GM12878 (cell line): ENCODE measurements around the gene DUT. TPM values are rescaled to one million over a fixed set of nuclear protein-coding genes. Genes with fewer than 3 reads are reported as not detected.

ENCODE experiments used
- ATAC-seq: fragments of 200-7000 bp; cut with Tn5 transposase; 3 replicates; pipeline ENCODE4 v1.9.1; 2020; ENCODE audit warnings: mild to moderate bottlenecking, moderate library complexity
- BruUV-seq: library from RNA; stranded (reverse); fragments of 400-500 nt; replicated peaks from 2 replicates; lab custom pipeline; 2021; lab: Mats Ljungman, UMichigan
- CTCF ChIA-PET: fragments of 300-600 bp; sonication (Branson Sonifier 250); formaldehyde crosslinking; extraction: SDS; loops from one replicate; lab custom pipeline; 2021; ENCODE audit warnings: inconsistent platforms; lab: Yijun Ruan, JAX
- POLR2A ChIA-PET: fragments of 350-600 bp; formaldehyde crosslinking; extraction: SDS; loops from one replicate; lab custom pipeline; 2021; ENCODE audit warnings: inconsistent platforms; lab: Charles Lee
- RAD21 ChIA-PET: fragments of 300-600 bp; sonication (Branson Sonifier 250); formaldehyde crosslinking; loops from one replicate; lab custom pipeline; 2023; ENCODE audit warnings: antibody characterized with exemption; ENCODE audit not compliant: unreplicated experiment; lab: Charles Lee
- SMC1A ChIA-PET: fragments of 300-600 bp; sonication (Branson Sonifier 250); formaldehyde crosslinking; loops from one replicate; lab custom pipeline; 2023; ENCODE audit not compliant: unreplicated experiment, uncharacterized antibody; lab: Charles Lee
- DNase-seq: peaks from one replicate; pipeline ENCODE4 v3.0.0-alpha.2; 2011; ENCODE audit warnings: low read depth, low spot score
- FAIRE-seq: peaks from 3 replicates; lab custom pipeline; 2011; peaks lifted over from hg19 to GRCh38; lab: Jason Lieb, UNC
- H2AFZ ChIP-seq: 2 replicates; pipeline ENCODE4 v1.6.0; 2011; ENCODE audit warnings: low read depth, low read length, control low read depth; ENCODE audit not compliant: control insufficient read depth
- H3K27ac ChIP-seq: 2 replicates; pipeline ENCODE4 v1.5.1; 2011; ENCODE audit warnings: control low read depth; ENCODE audit not compliant: control insufficient read depth, insufficient read depth
- H3K27me3 ChIP-seq, 2 experiments: replicated peaks in 1 of 2; 2 replicates each; pipeline versions ENCODE4 v1.6.0 to v1.6.1; 2011; ENCODE audit warnings: low read length in 1 of 2; ENCODE audit not compliant: control insufficient read depth in 2 of 2, insufficient read depth in 2 of 2
- H3K36me3 ChIP-seq, 2 experiments: 2 replicates each; pipeline ENCODE4 v1.5.1; 2011; ENCODE audit warnings: low read length in 1 of 2; ENCODE audit not compliant: control insufficient read depth in 2 of 2, insufficient read depth in 2 of 2
- H3K4me1 ChIP-seq: 2 replicates; pipeline ENCODE4 v1.6.1; 2011; ENCODE audit warnings: mild to moderate bottlenecking, low read length, moderate library complexity, mixed read lengths; ENCODE audit not compliant: control insufficient read depth, insufficient read depth
- H3K4me2 ChIP-seq: 2 replicates; pipeline ENCODE4 v1.6.0; 2011; ENCODE audit warnings: control low read depth; ENCODE audit not compliant: control insufficient read depth, insufficient read depth
- H3K4me3 ChIP-seq: fragments of 200-600 bp; sonication (generic); 2 replicates; pipeline ENCODE4 v1.5.1; 2016
- H3K79me2 ChIP-seq: 2 replicates; pipeline ENCODE4 v1.6.0; 2011; ENCODE audit warnings: low read length; ENCODE audit not compliant: control insufficient read depth, insufficient read depth
- H3K9ac ChIP-seq: 2 replicates; pipeline ENCODE4 v1.8.0; 2011; ENCODE audit warnings: low read length, control low read depth, mixed read lengths; ENCODE audit not compliant: control insufficient read depth, insufficient read depth
- H3K9me3 ChIP-seq: replicated peaks from 3 replicates; pipeline ENCODE4 v1.5.1; 2011; ENCODE audit warnings: mild to moderate bottlenecking, low read length; ENCODE audit not compliant: control insufficient read depth, insufficient read depth
- H4K20me1 ChIP-seq: 2 replicates; pipeline ENCODE4 v1.6.0; 2011; ENCODE audit not compliant: control insufficient read depth, insufficient read depth
- HCFC1 ChIP-seq: fragments of 150-350 bp; IDR thresholded peaks from 2 replicates; pipeline ENCODE4 v1.6.1; 2014; ENCODE audit warnings: low read length
- HSF1 ChIP-seq: fragments of 150-350 bp; IDR thresholded peaks from 2 replicates; pipeline ENCODE4 v1.6.1; 2014; ENCODE audit warnings: mild to moderate bottlenecking, low read depth, low read length
- NRF1 ChIP-seq: conservative IDR thresholded peaks from 2 replicates; pipeline ENCODE4 v1.6.1; 2011; ENCODE audit warnings: mild to moderate bottlenecking, low read depth, low read length, improper control_type of control experiment
- POU2F2 ChIP-seq: IDR thresholded peaks from 3 replicates; pipeline ENCODE4 v1.6.1; 2011; ENCODE audit warnings: low read depth, mild to moderate bottlenecking, low read length, borderline replicate concordance
- SMAD1 ChIP-seq: fragments of 450-650 bp; IDR thresholded peaks from 2 replicates; pipeline ENCODE4 v1.6.1; 2018; ENCODE audit warnings: mild to moderate bottlenecking, low read depth; ENCODE audit not compliant: partially characterized antibody
- ZNF24 ChIP-seq: fragments of 450-650 bp; IDR thresholded peaks from 2 replicates; pipeline ENCODE4 v1.6.1; 2017; ENCODE audit warnings: antibody characterized with exemption, mild to moderate bottlenecking
- ZNF274 ChIP-seq: IDR thresholded peaks from one replicate; pipeline ENCODE4 v1.8.0; 2011; ENCODE audit not compliant: insufficient read length, insufficient read depth
- WGBS: methylation state at CpG from one replicate; pipeline ENCODE4 v1.1.6; 2016; ENCODE audit warnings: low lambda C conversion rate; ENCODE audit not compliant: insufficient replicate concordance, insufficient coverage; ENCODE audit errors: missing lambda C conversion rate; 5-methylcytosine and 5-hydroxymethylcytosine counted together
- in situ Hi-C: fragments of 300-500 bp; cut with MboI; formaldehyde crosslinking; loops from 9 replicates; pipeline ENCODE4 v1.14.3; 2018; ENCODE audit warnings: mixed read lengths
- intact Hi-C: fragments of 100-400 bp; cut with micrococcal nuclease; formaldehyde crosslinking; loops from one replicate; pipeline ENCODE4 v1.14.2; 2022; ENCODE audit not compliant: unreplicated experiment
- polyA plus RNA-seq, 11 experiments: library from polyadenylated mRNA; depleted of rRNA in 4 of 11; unstranded in 6 of 11; stranded (reverse) in 5 of 11; fragments of >200 nt; fragmentation: Nextera tagmentation in 4 of 11; fragmentation: Illumina TruSeq in 1 of 11; extraction: Ambion mirVana in 4 of 11; extraction: Trizol in 1 of 11; gene quantifications; 1 replicate in 1 of 11; 2 replicates in 10 of 11; pipeline versions ENCODE4 v1.2.1 to v1.2.3, GENCODE V29; 2011 to 2016; ENCODE audit warnings: inconsistent platforms in 2 of 11, missing spikeins in 2 of 11, low read depth in 1 of 11
- total RNA-seq, 4 experiments: library from RNA; depleted of rRNA in 3 of 4; stranded (reverse); fragments of >200 nt in 3 of 4; fragmentation: Illumina TruSeq in 1 of 4; extraction: Trizol in 1 of 4; gene quantifications; 2 replicates each; pipeline versions ENCODE4 v1.2.1 to v1.2.3, GENCODE V29; 2013 to 2021

The DUT gene
- total and polyA plus RNA-seq, 10 of the 15 experiments (the other 5 are each of a cell fraction or from before 2014, with no cell fraction given) = 20.1 to 452 (median 149) TPM

GRCh38 chr15:48306639-48307038, 24.6 kb upstream of the DUT start:
- no peak overlapping the region for H3K27ac ChIP-seq
- H3K9me3 ChIP-seq = no peaks in the 10 kb centered on the region
- ChIA-PET SMC1A (no interaction called here), POLR2A (no interaction called here), RAD21 (no interaction called here), CTCF (interaction anchor here (0.6 to 1.9 kb wide), 3 partner anchors 12 to 46 kb away, joined by 3 to 5 read pairs (median 3); no protein-coding TSS in a partner anchor)
- TF ChIP-seq ZNF24 = no peak
- no peak for TF ChIP-seq SMAD1
- no peak for TF ChIP-seq POU2F2
- no peak for TF ChIP-seq NRF1
- no peak for TF ChIP-seq ZNF274
- TF ChIP-seq HSF1 = no peak
- TF ChIP-seq HCFC1 = no peak
- intact Hi-C loops = no loop called here
- no peaks in the 10 kb centered on the region for H3K79me2 ChIP-seq
- no peak overlapping the region for H3K4me3 ChIP-seq
- 67% methylated on average over 1 of the region's 1 CpG for WGBS
- H3K27me3 ChIP-seq = no peaks in the 10 kb centered on the region
- no peaks in the 10 kb centered on the region for H4K20me1 ChIP-seq
- no peak overlapping the region for H3K9ac ChIP-seq
- H2AFZ ChIP-seq = no peak overlapping the region
- DNase-seq (no peak), FAIRE-seq (no peak), ATAC-seq (no peak)
- no TSS peak for BruUV-seq
- H3K36me3 ChIP-seq = no peaks in the 10 kb centered on the region
- in situ Hi-C loops = no loop called here
- H3K4me2 ChIP-seq = no peak overlapping the region
- H3K4me1 ChIP-seq = no peaks in the 10 kb centered on the region
